ENCODE results near the gene MCM3. TPM values are rescaled to one million over a fixed set of nuclear protein-coding genes. Genes with fewer than 3 reads are reported as not detected.

Gene MCM3
- total RNA-seq, 1 donor from 2014 or later, result 21.6 TPM

- no peak for DNase-seq (ENCODE audit: low read depth)
- no peak overlapping the region for H3K4me3 Mint-ChIP-seq (ENCODE audit: unreplicated experiment)
- TF ChIP-seq CTCF (IDR thresholded peaks at IDR 0.05; ENCODE audit: insufficient read depth, low read depth, low read length) (no peak), EZH2 (IDR thresholded peaks at IDR 0.05; ENCODE audit: insufficient read depth, low read length) (no peak)
Measured at GRCh38 chr6:52297433-52297832, 12.9 kb upstream of the MCM3 start.

GRCh38 chr6:52293067-52293466, 8.5 kb upstream of the MCM3 start:
- TF ChIP-seq EZH2 (IDR thresholded peaks at IDR 0.05; ENCODE audit: insufficient read depth, low read length) (no peak), CTCF (IDR thresholded peaks at IDR 0.05; ENCODE audit: insufficient read depth, low read depth, low read length) (no peak)
- Histone ChIP-seq H4K20me1 (ENCODE audit: insufficient read depth, low read length) (no peaks in the 10 kb centered on the region), H3K27ac (ENCODE audit: low read depth, low read length) (no peak overlapping the region), H3K79me2 (ENCODE audit: insufficient read depth, low read length) (no peaks in the 10 kb centered on the region), H3K4me3 (ENCODE audit: insufficient read depth, low read depth, low read length) (no peak overlapping the region), H3K27me3 (ENCODE audit: insufficient read depth, low read length) (no peaks in the 10 kb centered on the region), H3K9me3 (ENCODE audit: insufficient read depth, low read depth, low read length) (no peaks in the 10 kb centered on the region), H3K4me1 (ENCODE audit: insufficient read depth, low read length) (no peaks in the 10 kb centered on the region), H3K4me2 (ENCODE audit: low read length) (no peak overlapping the region), H2AFZ (ENCODE audit: low read depth, low read length) (no peak overlapping the region), H3K36me3 (ENCODE audit: insufficient read depth, low read length) (no peaks in the 10 kb centered on the region), H3K9ac (ENCODE audit: low read length) (no peak overlapping the region)
- no peaks in the 10 kb centered on the region for H3K27me3 Mint-ChIP-seq (ENCODE audit: low read depth, unreplicated experiment)
- FAIRE-seq, result no peak
- no peak overlapping the region for H3K27ac Mint-ChIP-seq (ENCODE audit: unreplicated experiment)
- H3K9me3 Mint-ChIP-seq (ENCODE audit: unreplicated experiment), result peaks cover 4% of the 10 kb centered on the region
- no peak for DNase-seq (ENCODE audit: low read depth)
- H3K36me3 Mint-ChIP-seq (ENCODE audit: low read depth, unreplicated experiment), result no peaks in the 10 kb centered on the region
- H3K4me1 Mint-ChIP-seq (ENCODE audit: low read depth, unreplicated experiment), result no peaks in the 10 kb centered on the region
- H3K4me3 Mint-ChIP-seq (ENCODE audit: unreplicated experiment), result no peak overlapping the region

More at GRCh38 chr6:52297433-52297832, 12.9 kb upstream of the MCM3 start:
- Histone ChIP-seq H3K4me2 (ENCODE audit: low read length) (no peak overlapping the region), H3K79me2 (ENCODE audit: insufficient read depth, low read length) (no peaks in the 10 kb centered on the region), H3K27me3 (ENCODE audit: insufficient read depth, low read length) (no peaks in the 10 kb centered on the region), H3K4me1 (ENCODE audit: insufficient read depth, low read length) (no peaks in the 10 kb centered on the region), H2AFZ (ENCODE audit: low read depth, low read length) (no peak overlapping the region), H3K9me3 (ENCODE audit: insufficient read depth, low read depth, low read length) (no peaks in the 10 kb centered on the region), H3K9ac (ENCODE audit: low read length) (no peak overlapping the region), H3K36me3 (ENCODE audit: insufficient read depth, low read length) (no peaks in the 10 kb centered on the region), H3K4me3 (ENCODE audit: insufficient read depth, low read depth, low read length) (no peak overlapping the region), H4K20me1 (ENCODE audit: insufficient read depth, low read length) (no peaks in the 10 kb centered on the region), H3K27ac (ENCODE audit: low read depth, low read length) (no peak overlapping the region)
- Mint-ChIP-seq H3K27me3 (ENCODE audit: low read depth, unreplicated experiment) (peaks cover 1% of the 10 kb centered on the region), H3K27ac (ENCODE audit: unreplicated experiment) (no peak overlapping the region), H3K9me3 (ENCODE audit: unreplicated experiment) (peaks cover 8% of the 10 kb centered on the region), H3K36me3 (ENCODE audit: low read depth, unreplicated experiment) (no peaks in the 10 kb centered on the region), H3K4me1 (ENCODE audit: low read depth, unreplicated experiment) (no peaks in the 10 kb centered on the region)
- FAIRE-seq, result no peak

GRCh38 chr6:52288841-52289240, 4.3 kb upstream of the MCM3 start:
- DNase-seq (ENCODE audit: low read depth), result no peak
- no peak overlapping the region for H3K4me3 ChIP-seq (ENCODE audit: insufficient read depth, low read depth, low read length)
- H3K4me2 ChIP-seq (ENCODE audit: low read length), result no peak overlapping the region
- H3K36me3 Mint-ChIP-seq (ENCODE audit: low read depth, unreplicated experiment), result no peaks in the 10 kb centered on the region
- H3K9me3 ChIP-seq (ENCODE audit: insufficient read depth, low read depth, low read length), result no peaks in the 10 kb centered on the region
- H4K20me1 ChIP-seq (ENCODE audit: insufficient read depth, low read length), result no peaks in the 10 kb centered on the region
- H2AFZ ChIP-seq (ENCODE audit: low read depth, low read length), result no peak overlapping the region
- peaks cover 3% of the 10 kb centered on the region for H3K4me1 ChIP-seq (ENCODE audit: insufficient read depth, low read length)
- no peaks in the 10 kb centered on the region for H3K9me3 Mint-ChIP-seq (ENCODE audit: unreplicated experiment)
- H3K4me3 Mint-ChIP-seq (ENCODE audit: unreplicated experiment), result no peak overlapping the region
- no peaks in the 10 kb centered on the region for H3K4me1 Mint-ChIP-seq (ENCODE audit: low read depth, unreplicated experiment)
- no peak overlapping the region for H3K27ac ChIP-seq (ENCODE audit: low read depth, low read length)
- no peaks in the 10 kb centered on the region for H3K27me3 Mint-ChIP-seq (ENCODE audit: low read depth, unreplicated experiment)
- H3K36me3 ChIP-seq (ENCODE audit: insufficient read depth, low read length), result no peaks in the 10 kb centered on the region
- no peak overlapping the region for H3K9ac ChIP-seq (ENCODE audit: low read length)
- FAIRE-seq, result no peak
- TF ChIP-seq CTCF (IDR thresholded peaks at IDR 0.05; ENCODE audit: insufficient read depth, low read depth, low read length) (no peak), EZH2 (IDR thresholded peaks at IDR 0.05; ENCODE audit: insufficient read depth, low read length) (no peak)
- H3K27me3 ChIP-seq (ENCODE audit: insufficient read depth, low read length), result no peaks in the 10 kb centered on the region
- H3K79me2 ChIP-seq (ENCODE audit: insufficient read depth, low read length), result peaks cover 5% of the 10 kb centered on the region
- H3K27ac Mint-ChIP-seq (ENCODE audit: unreplicated experiment), result no peak overlapping the region
